ENCODE results near the gene AXIN2.

Gene AXIN2

GRCh38 chr17:65553009-65553645 is 8.3 kb downstream of the AXIN2 start:
- no peaks in the 10 kb centered on the region for H3K9me3 ChIP-seq (ENCODE audit: control insufficient read depth, insufficient read depth, low read depth, low read length)
- POLR2A ChIA-PET, result no interaction called here
- H3K4me3 ChIP-seq (ENCODE audit: low read depth, low read length), result no peak overlapping the region
- H3K27ac ChIP-seq (ENCODE audit: extremely low read depth, low read depth, low read length), result no peak overlapping the region
- H3K36me3 ChIP-seq (ENCODE audit: control insufficient read depth in 2 of 2, insufficient read depth in 1 of 2, low read length in 2 of 2), result peaks cover 0 to 51% of the 10 kb centered on the region in 2 experiments; a peak in 2 of 3 replicates
- peaks cover 19% of the 10 kb centered on the region for H3K4me1 ChIP-seq (ENCODE audit: control insufficient read depth, insufficient read depth, low read length)
- CTCF ChIA-PET, result interaction anchor here (0.7 to 1.2 kb wide), 3 partner anchors 261 to 357 kb away, joined by 3 read pairs; no protein-coding TSS in a partner anchor
- no peak for TF ChIP-seq PRDM4 (tag by site-specific recombination; IDR thresholded peaks at IDR 0.05)
- TF ChIP-seq FEZF1 (tag by site-specific recombination; IDR thresholded peaks at IDR 0.05), result no peak
- TF ChIP-seq ZIC2 (tag by site-specific recombination; IDR thresholded peaks at IDR 0.05), result no peak
- TF ChIP-seq ZNF692 (tag by site-specific recombination; IDR thresholded peaks at IDR 0.05), result no peak
- no peak for TF ChIP-seq ZNF184 (tag by site-specific recombination; IDR thresholded peaks at IDR 0.05)
- no peak for TF ChIP-seq ZNF132 (tag by site-specific recombination; IDR thresholded peaks at IDR 0.05; ENCODE audit: borderline replicate concordance)
- no peak for TF ChIP-seq ZNF341 (tag by site-specific recombination; IDR thresholded peaks at IDR 0.05; ENCODE audit: low read depth)
- TF ChIP-seq INSM2 (tag by site-specific recombination; IDR thresholded peaks at IDR 0.05), result no peak
- TF ChIP-seq REST (tag by site-specific recombination; IDR thresholded peaks at IDR 0.05), result no peak
- no peak for TF ChIP-seq ZNF555 (tag by site-specific recombination; conservative IDR thresholded peaks at IDR 0.05)
- TF ChIP-seq ZFP69B (tag by site-specific recombination; IDR thresholded peaks at IDR 0.05), result no peak
- no peak for TF ChIP-seq YY1 (tag by site-specific recombination; IDR thresholded peaks at IDR 0.05)
- no peak for TF ChIP-seq EGR2 (tag by site-specific recombination; IDR thresholded peaks at IDR 0.05; ENCODE audit: low read depth)
- no peak for TF ChIP-seq ZNF560 (tag by site-specific recombination; IDR thresholded peaks at IDR 0.05; ENCODE audit: borderline replicate concordance)

GRCh38 chr17:65552214-65552613 is 9.2 kb downstream of the AXIN2 start:
- POLR2A ChIA-PET, result no interaction called here
- H3K9me3 ChIP-seq (ENCODE audit: control insufficient read depth, insufficient read depth, low read depth, low read length), result no peaks in the 10 kb centered on the region

More at GRCh38 chr17:65552214-65552613, 9.2 kb downstream of the AXIN2 start:
- H3K27ac ChIP-seq (ENCODE audit: extremely low read depth, low read depth, low read length), result no peak overlapping the region
- peaks cover 18% of the 10 kb centered on the region for H3K4me1 ChIP-seq (ENCODE audit: control insufficient read depth, insufficient read depth, low read length)
- H3K4me3 ChIP-seq (ENCODE audit: low read depth, low read length), result no peak overlapping the region
- TF ChIP-seq ZIC2 (tag by site-specific recombination; IDR thresholded peaks at IDR 0.05) (peak; percentile 32), TRIM28 (IDR thresholded peaks at IDR 0.05; ENCODE audit: borderline replicate concordance, low read length) (no peak)
- CTCF ChIA-PET, result interaction anchor here (0.7 kb wide), 1 partner anchor 319 kb away, joined by 3 read pairs; no protein-coding TSS in a partner anchor
- H3K36me3 ChIP-seq (ENCODE audit: control insufficient read depth in 2 of 2, insufficient read depth in 1 of 2, low read length in 2 of 2), result peaks cover 3 to 51% of the 10 kb centered on the region in 2 experiments; a peak in 2 of 3 replicates
